HG02678 (cell line): ENCODE results near the gene DMRT1.
"Not testable (repeated sequence)": the region's sequence is repeated elsewhere in the genome, so short reads cannot be mapped to it uniquely, and the experiment has no call there.

ENCODE experiments used
- ATAC-seq: cut with Tn5 transposase; IDR thresholded peaks from one replicate; pipeline ENCODE4 v1.9.1; 2021; ENCODE audit warnings: mild to moderate bottlenecking, moderate library complexity; ENCODE audit not compliant: unreplicated experiment

DMRT1 gene

DNA sequence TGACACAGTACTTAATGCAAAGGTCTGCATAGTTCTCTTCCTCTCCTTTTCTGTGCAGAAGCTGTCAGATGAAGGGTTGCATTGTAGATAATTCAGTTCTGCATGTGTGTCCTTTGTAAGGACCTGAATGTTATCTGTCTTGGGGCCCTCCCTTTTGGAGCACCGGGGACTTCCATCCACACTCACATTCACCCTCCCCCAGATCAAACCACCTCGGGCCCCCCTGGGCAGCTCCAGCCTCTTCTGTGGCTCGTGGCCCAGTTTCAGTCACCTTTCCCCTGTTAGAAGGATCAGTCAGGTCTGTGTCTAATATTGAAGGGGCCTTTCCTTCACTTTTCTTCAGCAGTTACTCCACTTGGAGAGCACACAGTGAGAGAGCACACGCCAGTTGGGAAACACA is 11.0 kb downstream of the DMRT1 start:
- no peak for ATAC-seq

DNA sequence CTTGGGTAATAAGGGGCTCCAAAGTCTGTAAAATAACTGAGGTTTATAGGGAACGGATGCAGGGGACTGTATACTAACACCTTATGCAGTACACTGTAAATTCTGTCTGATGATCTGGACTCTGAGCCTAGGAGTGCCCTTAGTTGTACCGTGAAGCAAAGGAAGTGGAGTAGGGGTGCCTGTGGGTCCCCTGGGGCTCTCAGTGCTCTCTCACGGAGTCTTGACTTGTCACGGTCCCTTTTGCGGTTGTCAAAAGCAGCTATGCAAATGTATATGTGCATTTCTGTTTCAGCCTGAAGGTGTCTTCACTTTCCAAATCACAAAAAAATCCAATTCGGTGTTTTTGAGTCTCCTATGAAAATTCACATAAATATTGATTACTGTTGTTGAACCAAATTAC is 17.8 kb downstream of the DMRT1 start:
- ATAC-seq = peak; percentile 100

DNA sequence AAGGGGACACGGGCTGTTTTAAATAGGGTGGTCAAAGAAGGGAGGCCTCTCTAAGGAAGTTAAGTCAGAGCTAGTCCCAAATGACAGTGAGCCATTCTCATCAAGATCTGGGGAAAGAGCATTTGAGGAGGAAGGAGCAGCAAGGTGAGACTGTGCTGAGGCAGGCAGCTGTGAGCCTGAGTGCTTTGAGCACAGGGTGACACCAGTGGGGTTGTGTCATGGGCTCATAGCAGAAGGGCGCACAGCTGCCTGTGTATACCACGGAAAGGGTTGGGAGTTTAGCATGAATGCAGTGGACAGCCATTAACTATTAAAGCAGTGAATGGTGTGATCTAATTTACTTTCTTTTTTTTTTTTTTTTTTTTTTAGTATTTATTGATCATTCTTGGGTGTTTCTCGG is 19.2 kb downstream of the DMRT1 start:
- ATAC-seq = no peak

DNA sequence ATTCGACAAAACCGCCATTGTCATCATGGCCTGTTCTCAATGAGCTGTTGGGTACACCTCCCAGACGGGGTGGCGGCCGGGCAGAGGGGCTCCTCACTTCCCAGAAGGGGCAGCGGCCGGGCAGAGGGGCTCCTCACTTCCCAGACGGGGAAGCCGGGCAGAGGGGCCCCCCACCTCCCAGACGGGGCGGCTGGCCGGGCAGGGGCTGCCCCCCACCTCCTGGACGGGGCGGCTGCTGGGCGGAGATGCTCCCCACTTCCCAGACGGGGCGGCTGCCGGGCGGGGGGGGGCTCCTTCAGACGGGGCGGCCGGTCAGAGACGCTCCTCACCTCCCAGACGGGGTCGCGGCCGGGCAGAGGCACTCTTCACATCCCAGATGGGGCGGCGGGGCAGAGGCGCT is 20.0 kb downstream of the DMRT1 start:
- not testable (repeated sequence) for ATAC-seq

DNA sequence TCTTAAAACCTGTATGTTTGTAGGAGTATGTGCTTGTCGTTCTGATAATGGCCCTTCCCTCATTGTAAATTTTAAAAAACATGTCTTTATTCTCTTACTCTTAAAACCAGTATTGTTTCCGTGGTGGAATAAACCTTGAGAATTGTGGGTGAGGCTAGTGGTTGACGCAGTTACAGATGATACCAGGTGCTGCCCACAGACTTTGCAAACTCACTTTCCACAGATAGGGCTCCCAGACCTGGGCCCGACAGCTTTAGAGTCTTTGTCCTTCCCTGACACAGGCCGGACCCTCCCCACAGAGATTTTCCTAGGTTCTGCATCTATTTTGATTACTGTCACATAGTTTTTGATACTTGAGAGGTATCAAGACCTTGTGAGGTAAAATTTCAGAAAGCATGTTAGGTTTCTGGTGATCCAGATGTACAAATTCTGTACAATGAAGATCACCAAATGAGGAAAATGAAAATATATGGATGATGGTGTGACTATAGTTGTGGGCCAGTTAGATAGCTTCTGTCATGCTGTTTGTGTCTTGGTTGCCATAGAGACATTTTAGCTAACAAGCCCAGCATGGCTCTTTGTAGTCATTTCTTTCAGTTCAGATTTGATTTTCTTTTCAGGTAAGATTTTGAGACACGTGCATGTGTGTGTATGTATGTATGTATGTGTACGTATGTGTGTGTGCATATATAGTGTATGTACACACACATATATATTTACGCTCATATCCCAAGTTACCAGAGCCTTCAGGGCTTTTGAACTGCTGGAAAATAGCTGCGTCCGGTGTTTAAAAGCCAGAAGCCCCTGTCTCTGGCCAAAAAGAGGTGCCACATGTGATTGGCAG is 33.8 kb downstream of the DMRT1 start:
- ATAC-seq = no peak

DNA sequence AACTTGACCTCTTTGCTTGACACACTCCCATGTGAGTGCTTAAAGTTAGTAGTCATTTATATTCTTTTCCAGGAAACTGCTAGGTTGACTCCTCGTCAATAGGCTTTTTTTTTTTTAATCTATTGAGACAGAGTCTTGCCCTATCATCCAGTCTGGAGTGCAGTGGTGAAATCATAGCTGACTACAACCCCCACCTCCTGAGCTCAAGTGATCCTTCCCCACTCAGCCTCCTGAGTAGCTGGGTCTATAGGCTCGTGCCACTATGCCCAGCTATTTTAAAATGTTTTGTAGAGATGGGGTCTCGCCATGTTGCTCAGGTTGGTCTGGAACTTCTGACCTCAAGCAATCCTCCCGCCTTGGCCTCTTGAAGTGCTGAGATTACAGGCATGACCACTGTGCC is 34.9 kb downstream of the DMRT1 start:
- ATAC-seq = no peak

DNA sequence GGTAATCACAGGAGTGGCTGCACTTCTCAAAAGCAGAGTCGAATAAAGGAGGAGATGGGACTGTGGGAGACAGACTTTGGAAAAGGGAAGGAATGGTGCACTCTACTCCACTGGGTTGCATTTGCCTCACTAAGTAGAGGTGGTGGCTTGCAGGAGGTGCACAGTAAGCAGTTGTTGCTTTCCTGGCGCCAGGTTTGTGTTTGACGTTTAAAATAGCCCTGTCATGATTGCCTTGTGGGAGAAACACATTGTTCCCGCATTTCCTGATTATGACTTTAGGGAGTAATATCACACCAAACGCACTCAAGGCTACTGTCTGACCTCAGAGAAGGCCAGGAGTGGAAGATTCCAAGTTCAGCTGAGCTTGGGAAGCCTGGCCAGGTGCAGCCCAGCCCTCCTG is 36.7 kb downstream of the DMRT1 start:
- ATAC-seq = no peak

DNA sequence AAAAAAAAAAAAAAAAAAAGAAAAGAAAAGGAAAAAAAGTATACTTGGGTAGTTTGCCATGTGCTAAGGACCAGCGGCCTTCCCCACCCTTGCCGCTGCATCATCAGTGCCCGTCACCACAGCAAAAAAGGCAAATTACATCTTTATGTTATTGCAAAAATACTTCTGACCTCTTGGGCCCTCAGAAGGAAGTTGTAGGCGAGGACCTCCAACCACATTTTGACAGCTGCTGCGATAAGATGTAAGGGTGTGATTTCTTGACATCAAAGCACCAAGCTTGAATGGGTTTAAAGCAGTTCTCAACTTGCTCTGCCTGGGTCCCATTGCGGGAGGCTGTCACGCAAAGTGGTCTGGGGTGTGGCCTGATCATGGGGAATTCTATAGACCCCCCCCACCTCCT is 39.2 kb downstream of the DMRT1 start:
- no peak for ATAC-seq

DNA sequence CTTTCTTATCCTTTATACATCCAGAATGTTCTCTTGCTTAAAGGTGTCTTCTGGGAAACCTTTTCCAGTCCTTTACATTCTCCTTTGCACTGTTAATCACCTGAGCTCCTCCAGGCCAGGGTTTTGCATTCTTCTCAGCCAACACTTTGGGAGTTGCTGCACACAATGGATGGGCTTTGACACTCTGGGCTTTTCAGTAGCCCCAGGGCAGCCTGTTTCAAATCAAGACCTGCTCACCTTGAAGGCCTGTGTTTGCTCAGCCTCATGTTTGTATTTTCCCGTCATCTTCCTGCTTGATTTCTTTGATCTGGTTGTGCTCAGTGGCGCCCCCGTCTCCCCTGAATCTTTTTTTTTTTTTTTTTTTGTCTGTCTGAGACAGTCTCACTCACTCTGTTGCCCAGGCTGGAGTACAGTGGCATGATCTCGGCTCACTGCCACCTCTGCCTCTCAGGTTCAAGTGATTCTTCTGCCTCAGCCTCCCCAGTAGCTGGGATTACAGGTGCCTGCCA is 41.0 kb downstream of the DMRT1 start:
- ATAC-seq = no peak

DNA sequence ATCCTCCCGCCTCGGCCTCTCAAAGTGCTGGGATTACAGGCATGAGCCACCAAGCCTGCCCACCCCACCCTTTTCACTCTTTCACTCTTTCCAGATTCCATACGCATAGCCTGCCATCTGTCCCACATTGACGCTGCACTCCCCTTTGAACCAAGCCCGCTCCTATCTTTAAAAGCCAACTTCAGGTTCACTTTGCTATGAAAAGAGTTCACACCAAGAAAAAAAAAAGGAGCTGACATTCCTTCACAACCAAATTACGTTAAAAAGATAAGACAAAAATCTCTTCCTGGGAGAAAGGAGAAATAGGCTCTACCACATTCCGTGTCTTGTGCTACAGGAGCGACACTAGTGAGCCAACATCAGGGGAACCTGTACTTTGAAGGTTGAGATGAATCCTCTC is 41.5 kb downstream of the DMRT1 start:
- ATAC-seq = no peak

DNA sequence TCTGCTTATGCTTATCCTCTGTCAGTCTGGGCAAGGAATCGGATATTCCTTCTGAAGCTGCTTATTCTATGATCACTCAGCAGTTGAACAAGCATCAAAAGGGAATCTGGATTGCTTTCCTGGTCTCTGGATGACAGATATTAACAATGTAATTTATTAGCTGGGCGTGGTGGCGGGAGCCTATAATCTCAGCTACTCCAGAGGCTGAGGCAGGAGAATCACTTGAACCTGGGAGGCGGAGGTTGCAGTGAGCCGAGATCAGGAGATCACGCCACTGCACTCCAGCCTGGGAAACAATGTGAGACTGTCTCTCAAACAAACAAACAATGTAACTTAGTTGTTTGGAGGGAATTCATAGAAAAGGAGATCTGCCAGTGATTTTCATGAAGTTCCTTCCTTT is 45.4 kb downstream of the DMRT1 start:
- ATAC-seq = no peak

DNA sequence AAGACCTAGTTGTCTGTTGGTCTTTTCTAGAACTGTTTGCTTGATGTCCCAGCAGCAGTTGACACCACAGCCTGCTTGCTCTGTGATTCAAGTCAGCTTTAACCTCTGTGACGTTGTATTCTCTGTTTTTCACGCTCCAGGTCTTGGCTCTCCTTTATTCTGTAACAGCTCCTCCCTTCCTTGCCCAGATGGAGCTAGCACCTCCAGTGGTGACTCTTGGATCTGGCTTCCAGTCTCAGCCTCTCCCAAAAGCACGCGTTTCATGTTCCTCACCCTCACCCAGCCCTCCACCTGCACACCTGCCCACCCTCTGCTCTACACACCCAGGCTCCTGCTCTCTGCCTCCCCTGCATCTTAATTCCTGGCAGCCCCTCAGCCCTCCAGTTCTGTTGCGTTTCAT is 50.6 kb downstream of the DMRT1 start:
- no peak for ATAC-seq

DNA sequence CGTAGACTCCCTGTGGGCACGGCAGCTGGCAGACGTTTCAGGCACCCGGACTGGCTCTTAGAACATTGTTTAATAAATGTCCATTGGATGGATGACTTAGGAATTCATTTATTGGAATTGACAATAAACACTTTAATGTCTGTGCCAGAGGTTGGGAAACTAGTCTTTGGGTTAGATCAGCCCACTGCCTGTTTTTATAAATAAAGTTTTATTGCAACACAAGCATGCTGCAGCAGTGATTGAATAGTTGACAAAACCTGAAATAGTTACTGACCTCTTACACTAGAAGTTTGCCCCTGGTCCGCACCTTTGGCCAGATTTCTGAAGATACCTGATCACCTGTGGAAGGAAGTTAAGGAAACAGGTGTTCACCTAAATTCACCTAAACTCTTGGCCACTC is 51.6 kb downstream of the DMRT1 start:
- ATAC-seq = no peak

DNA sequence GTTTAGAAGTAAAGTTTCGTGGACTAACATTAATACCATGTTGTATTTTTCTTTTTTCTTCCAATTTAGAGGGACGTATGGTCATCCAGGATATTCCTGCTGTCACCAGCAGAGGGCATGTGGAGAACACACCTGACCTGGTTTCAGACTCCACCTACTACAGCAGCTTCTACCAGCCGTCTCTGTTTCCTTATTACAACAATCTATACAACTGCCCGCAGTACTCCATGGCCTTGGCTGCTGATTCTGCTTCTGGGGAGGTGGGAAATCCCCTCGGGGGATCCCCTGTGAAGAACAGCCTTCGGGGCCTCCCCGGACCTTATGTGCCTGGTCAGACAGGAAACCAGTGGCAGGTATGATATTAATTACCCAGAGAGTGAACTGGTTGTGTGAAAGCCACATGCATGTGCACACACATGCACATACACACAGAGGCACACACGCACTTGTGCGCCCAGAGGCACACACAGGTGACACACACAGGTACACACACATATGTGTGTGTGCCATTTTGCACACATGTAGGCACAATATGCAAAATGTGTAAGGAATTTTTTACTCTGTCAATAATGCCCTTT is 52.4 kb downstream of the DMRT1 start:
- ATAC-seq = peak; percentile 100

DNA sequence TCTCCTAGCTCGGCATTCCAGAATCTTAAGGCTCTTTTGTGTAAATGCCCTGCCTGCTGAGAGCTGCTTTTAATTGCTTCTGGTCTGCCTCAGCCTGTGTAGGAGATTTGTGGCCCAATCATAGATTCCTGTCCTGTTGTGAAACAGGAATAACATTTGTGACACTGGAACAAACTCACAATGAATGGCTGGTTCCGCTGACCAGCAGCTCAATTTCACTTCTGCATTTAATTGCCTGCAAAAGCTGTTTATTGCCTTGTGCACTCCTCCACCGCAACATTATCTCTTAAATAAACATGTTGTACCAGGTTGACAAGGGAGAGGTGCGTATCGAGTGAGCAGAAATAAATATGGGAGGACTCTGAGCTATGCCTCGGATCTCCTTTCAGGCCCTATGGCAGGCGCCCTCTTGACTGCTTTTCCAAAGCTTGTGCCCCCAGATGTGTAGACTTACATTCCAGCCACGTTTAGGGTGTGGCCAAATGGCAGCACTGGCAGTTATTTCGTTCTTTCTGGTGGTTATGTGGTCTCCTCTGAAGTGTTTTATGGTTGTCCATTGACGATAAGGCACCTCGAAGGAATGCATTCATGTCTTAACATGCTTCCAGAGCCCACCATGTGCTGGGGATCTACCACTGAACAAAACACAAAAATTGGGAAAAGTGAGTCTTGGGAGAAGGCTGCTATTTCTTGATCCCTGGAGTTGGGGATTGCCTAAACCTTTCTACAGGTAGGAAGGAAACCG is 58.1 kb downstream of the DMRT1 start:
- no peak for ATAC-seq

DNA sequence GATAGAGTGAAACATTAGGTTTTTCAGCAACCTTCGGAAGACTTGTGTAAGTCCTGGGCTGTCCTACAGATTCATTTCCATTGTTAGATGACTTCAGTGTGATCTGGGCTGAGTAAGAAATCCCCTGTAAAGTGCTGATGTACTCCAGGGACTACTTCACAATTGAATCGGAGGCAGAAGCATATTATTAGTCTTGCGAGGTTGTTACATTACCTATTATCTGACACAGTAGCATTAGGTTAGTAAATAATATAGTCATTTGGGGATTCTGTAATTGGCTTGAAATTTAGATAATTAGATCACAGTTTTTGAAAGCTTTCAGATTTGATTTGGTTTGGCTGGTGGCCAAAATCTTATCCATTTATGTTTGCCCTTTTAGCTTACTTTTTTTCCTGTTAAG is 62.4 kb downstream of the DMRT1 start:
- no peak for ATAC-seq

DNA sequence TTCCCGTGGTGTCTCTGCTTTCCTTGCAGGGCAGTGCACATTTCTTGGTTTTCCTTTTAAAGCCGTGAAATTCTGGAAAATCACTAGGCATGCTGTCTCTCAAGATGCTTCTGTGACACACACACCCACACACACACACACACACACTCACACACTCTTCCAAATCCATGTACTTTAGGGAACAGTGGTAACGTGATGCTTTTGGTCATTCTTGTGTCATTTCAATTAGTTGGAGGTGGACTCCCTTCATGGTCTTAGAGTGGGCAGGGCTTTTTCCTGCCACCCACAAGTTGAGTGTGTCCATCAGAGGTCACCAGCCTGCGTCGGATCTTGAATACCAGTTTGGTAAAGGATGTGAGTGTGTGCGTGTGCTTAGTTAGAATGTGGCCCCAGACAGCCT is 64.4 kb downstream of the DMRT1 start:
- ATAC-seq = no peak

DNA sequence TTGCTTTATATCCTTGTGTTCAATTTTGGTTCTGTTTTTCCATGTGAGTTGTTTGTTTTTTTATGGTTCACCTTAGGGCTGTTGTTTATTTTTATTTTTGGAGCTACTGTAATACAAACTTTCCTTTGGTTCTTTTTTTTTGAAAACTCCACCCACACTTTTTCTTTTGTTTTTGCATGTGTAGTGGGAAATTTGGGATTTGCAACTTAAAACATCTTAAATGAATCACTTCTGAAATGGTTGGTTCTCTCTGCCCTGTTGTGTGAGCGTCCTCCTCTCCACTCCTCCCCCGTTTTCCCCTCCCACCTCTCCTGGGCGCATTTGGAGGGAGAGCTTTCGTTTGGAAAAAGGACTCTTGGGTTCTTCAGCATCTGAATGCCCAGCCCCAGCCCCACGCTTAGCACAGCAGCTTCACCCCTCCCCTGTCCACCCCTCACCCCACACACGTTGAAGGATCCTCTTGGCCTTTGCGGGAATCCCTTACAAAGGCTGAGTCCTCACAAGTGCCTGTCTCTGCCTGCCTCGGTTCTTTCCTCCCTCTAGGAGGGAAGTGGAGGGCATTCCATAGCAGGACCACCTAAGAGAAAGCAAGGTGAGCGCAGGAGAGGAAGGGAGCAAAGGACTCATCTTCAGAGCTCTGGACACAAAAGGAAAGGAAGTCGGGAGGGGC is 67.2 kb downstream of the DMRT1 start:
- no peak for ATAC-seq

DNA sequence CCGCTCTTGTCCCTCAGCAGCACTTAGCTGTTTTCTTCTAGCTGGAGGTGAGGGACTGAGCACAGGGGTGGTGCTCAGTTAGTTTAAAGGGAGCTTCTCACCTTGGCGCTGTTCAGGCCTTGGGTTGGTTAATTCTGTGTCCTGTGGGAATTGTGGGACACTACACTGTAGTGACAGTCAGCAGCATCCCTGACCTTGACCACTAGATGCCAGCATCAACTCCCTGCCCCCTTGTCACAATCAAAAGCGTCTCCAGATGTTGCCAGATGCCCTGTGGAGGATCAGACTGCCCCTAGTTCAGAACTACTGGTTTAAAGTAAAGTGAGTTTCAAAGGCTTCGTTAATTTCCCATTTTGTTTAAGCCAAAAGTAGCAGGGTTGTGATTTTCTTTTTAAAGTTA is 69.5 kb downstream of the DMRT1 start:
- no peak for ATAC-seq

DNA sequence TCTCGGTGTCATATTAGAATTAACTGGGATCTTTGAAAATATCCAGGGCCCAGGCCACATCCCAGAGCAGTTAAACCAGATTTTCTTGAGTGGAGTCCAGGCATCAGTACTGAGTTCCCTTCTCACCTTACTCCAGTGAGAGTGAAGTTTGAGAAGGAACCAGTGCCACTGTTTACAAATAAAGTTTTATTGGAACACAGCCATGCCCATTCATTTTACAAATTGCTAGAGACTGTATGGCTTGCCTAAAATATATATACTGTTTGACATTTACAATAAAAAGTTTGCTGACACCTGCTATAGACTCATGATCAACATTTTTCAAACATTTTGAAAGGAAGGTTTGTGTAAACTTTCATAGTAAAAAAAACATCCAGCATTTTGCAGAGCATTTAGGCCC is 71.3 kb downstream of the DMRT1 start:
- no peak for ATAC-seq

DNA sequence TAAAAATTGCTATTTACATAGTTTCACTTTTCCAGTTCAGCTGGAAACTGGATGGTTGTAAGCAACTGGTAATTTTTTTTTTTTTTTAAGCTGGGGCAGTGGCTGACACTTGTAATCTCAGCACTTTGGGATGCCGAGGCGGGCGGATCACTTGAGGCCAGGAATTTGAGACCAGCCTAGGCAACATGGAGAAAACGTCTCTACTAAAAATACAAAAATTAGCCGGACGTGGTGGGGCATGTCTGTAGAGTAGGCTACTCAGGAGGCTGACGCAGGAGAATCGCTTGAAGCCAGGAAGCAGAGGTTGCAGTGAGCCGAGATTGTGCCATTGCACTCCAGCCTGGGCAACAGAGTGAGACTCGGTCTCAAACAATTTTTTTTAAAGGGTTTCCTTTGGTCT is 72.0 kb downstream of the DMRT1 start:
- ATAC-seq = not testable (repeated sequence)
